ENCODE measurements around the gene SEC24D. TPM values are rescaled to one million over a fixed set of nuclear protein-coding genes. Genes with fewer than 3 reads are reported as not detected.
"Not testable (repeated sequence)": the region's sequence is repeated elsewhere in the genome, so short reads cannot be mapped to it uniquely, and the experiment has no call there.

The SEC24D gene
- total RNA-seq, 5 donors from 2014 or later (not counting 1 experiment from before 2014, with no cell fraction given), result 17.0 to 32.3 (median 21.7) TPM

DNA sequence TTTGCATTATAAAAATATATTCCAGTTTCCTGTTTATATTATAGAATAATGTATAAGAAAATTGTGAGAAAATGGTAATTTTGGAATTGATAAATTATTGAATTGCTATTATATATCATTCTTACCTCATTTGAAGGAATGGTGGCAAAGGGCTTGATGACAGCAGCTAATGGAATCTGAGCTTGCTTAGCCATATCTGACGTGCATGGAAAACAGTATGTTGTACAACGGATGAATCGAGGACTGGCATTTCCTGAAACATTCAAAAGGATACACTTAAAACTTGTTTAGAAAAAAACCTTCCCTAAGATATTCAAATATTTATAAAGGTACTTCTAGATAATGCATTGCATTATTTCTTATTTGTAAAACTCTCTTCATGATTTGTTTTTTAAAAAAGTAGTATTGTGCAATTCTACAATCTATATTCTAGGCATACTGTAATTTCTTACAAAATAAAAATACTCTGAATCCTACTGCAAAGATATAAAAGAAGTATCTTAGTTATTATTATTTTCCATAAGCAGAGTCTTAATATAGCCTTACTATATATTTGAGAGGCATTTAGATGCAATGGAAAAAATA lies 38.3 kb downstream of the SEC24D start:
- peaks cover 5 to 46% of the 10 kb centered on the region in 2 donors for H3K36me3 ChIP-seq (ENCODE audit: control insufficient read depth in 2 of 2, extremely low read depth in 1 of 2, insufficient read depth in 1 of 2, low read length in 1 of 2)
- Mint-ChIP-seq H3K27ac (no peak overlapping the region), H3K36me3 (peaks cover 57% of the 10 kb centered on the region), H3K4me3 (no peak overlapping the region), H3K4me1 (no peaks in the 10 kb centered on the region), H3K27me3 (no peaks in the 10 kb centered on the region), H3K9me3 (no peaks in the 10 kb centered on the region)
- H3K4me1 ChIP-seq (ENCODE audit: control insufficient read depth in 1 of 2, extremely low read depth in 1 of 2, insufficient read depth in 2 of 2, low read length in 2 of 2), result no peaks in the 10 kb centered on the region
- no peak overlapping the region for H3K27ac ChIP-seq (ENCODE audit: low read length)
- H3K9me3 ChIP-seq, result no peaks in the 10 kb centered on the region
- ChIA-PET POLR2A (no interaction called here), CTCF (interaction anchor here in 1 of 2 donors (1.0 kb wide), 1 partner anchor 56 kb away, joined by 3 read pairs; no protein-coding TSS in a partner anchor)
- H3K27me3 ChIP-seq (replicated peaks in 1 of 2; ENCODE audit: control insufficient read depth in 2 of 2, extremely low read depth in 1 of 2, insufficient read depth in 2 of 2, low read length in 1 of 2), result no peaks in the 10 kb centered on the region
- no peak overlapping the region for H3K4me3 ChIP-seq (ENCODE audit: control insufficient read depth in 1 of 2, extremely low read depth in 1 of 2, low read length in 1 of 2)
- no CpG with 5 or more reads among the region's 3 CpGs for WGBS (ENCODE audit: insufficient coverage)
- no peak for ATAC-seq (replicated peaks in 1 of 4)
- DNase-seq, result no peak

DNA sequence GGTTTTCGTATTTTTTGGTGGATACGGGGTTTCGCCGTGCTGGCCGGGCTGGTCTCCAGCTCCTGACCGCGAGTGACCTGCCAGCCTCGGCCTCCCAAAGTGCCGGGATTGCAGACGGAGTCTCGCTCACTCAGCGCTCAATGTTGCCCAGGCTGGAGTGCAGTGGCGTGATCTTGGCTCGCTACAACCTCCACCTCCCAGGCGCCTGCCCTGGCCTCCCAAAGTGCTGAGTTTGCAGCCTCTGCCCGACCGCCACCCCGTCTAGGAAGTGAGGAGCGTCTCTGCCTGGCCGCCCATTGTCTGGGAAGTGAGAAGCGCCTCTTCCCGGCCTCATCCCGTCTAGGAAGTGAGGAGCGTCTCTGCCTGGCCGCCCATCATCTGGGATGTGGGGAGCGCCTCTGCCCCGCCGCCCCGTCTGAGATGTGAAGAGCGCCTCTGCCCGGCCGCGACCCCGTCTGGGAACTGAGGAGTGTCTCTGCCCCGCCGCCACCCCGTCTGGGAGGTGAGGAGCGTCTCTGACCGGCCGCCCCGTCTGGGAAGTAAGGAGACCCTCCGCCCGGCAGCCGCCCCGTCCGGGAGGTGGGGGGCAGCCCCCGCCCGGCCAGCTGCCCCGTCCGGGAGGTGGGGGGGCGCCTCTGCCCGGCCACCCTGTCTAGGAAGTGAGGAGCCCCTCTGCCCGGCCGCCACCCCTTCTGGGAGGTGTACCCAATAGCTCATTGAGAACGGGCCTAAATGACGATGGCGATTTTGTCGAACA lies 44.1 kb downstream of the SEC24D start:
- H3K36me3 ChIP-seq (ENCODE audit: control insufficient read depth in 2 of 2, extremely low read depth in 1 of 2, insufficient read depth in 1 of 2, low read length in 1 of 2), result peaks cover 0 to 14% of the 10 kb centered on the region in 2 donors
- WGBS (ENCODE audit: insufficient coverage), result 90% methylated on average over 26 of the region's 58 CpGs
- ATAC-seq (replicated peaks in 1 of 4); H3K27me3 ChIP-seq (replicated peaks in 1 of 2; ENCODE audit: control insufficient read depth in 2 of 2, extremely low read depth in 1 of 2, insufficient read depth in 2 of 2, low read length in 1 of 2); POLR2A ChIA-PET; H3K27ac Mint-ChIP-seq; H3K4me3 Mint-ChIP-seq; H3K27ac ChIP-seq (ENCODE audit: low read length); H3K9me3 ChIP-seq; H3K4me1 ChIP-seq (ENCODE audit: control insufficient read depth in 1 of 2, extremely low read depth in 1 of 2, insufficient read depth in 2 of 2, low read length in 2 of 2); H3K9me3 Mint-ChIP-seq; H3K27me3 Mint-ChIP-seq; H3K4me1 Mint-ChIP-seq; CTCF ChIA-PET; DNase-seq; H3K4me3 ChIP-seq (ENCODE audit: control insufficient read depth in 1 of 2, extremely low read depth in 1 of 2, low read length in 1 of 2): not testable (repeated sequence)
- H3K36me3 Mint-ChIP-seq, result peaks cover 35% of the 10 kb centered on the region

DNA sequence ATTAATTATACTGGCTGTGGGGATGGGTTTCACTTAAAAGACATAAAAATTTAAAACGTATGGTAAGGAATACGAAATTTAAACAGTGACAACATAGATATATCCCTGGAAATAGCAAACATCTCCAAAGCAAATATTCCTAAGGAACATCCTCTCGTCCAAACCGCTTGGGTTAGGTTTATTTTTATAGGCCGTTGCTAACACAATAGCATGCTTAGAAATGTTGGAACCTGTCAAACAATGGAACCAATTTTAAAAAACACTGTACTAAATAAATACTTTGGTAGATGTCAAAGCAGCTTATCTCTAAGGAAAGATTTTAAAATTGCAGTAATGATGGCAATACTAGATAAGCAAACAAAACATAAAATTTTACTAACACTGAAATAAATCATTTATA lies 45.4 kb downstream of the SEC24D start:
- no peaks in the 10 kb centered on the region for H3K27me3 Mint-ChIP-seq
- CTCF ChIA-PET, result no interaction called here
- no peak overlapping the region for H3K4me3 Mint-ChIP-seq
- ATAC-seq (replicated peaks in 1 of 4) (no peak), DNase-seq (no peak)
- H3K27ac Mint-ChIP-seq, result no peak overlapping the region
- H3K4me3 ChIP-seq (ENCODE audit: control insufficient read depth in 1 of 2, extremely low read depth in 1 of 2, low read length in 1 of 2), result no peak overlapping the region
- H3K4me1 ChIP-seq (ENCODE audit: control insufficient read depth in 1 of 2, extremely low read depth in 1 of 2, insufficient read depth in 2 of 2, low read length in 2 of 2), result no peaks in the 10 kb centered on the region
- H3K27ac ChIP-seq (ENCODE audit: low read length), result no peak overlapping the region
- peaks cover 0 to 2% of the 10 kb centered on the region in 2 donors for H3K36me3 ChIP-seq (ENCODE audit: control insufficient read depth in 2 of 2, extremely low read depth in 1 of 2, insufficient read depth in 1 of 2, low read length in 1 of 2)
- no peaks in the 10 kb centered on the region for H3K9me3 ChIP-seq
- no peaks in the 10 kb centered on the region for H3K9me3 Mint-ChIP-seq
- H3K27me3 ChIP-seq (replicated peaks in 1 of 2; ENCODE audit: control insufficient read depth in 2 of 2, extremely low read depth in 1 of 2, insufficient read depth in 2 of 2, low read length in 1 of 2), result no peaks in the 10 kb centered on the region
- H3K4me1 Mint-ChIP-seq, result no peaks in the 10 kb centered on the region
- POLR2A ChIA-PET, result interaction anchor here in 1 of 2 donors (0.6 kb wide), 1 partner anchor 16 kb away, joined by 3 read pairs; no protein-coding TSS in a partner anchor
- peaks cover 26% of the 10 kb centered on the region for H3K36me3 Mint-ChIP-seq
- no CpG with 5 or more reads among the region's 5 CpGs for WGBS (ENCODE audit: insufficient coverage)

DNA sequence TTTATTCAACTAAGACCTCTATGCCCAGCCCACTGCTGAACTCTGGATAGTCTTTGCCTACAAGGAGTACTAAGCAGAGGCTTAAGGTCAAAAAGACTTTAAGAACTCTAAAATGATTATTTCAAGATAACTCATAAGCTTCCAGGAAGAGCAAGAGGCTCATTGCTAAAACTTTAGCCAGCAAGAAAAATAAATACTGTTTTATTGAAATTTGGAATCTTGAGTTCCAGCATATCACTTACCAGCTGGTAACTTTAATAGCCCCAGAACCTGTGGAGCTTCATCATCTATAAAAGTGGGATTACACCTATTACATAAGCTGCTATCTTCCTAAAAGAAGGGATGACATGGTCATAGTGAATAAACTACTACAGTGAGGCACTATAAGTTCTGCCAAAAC lies 47.0 kb downstream of the SEC24D start:
- peaks cover 0 to 3% of the 10 kb centered on the region in 2 donors for H3K36me3 ChIP-seq (ENCODE audit: control insufficient read depth in 2 of 2, extremely low read depth in 1 of 2, insufficient read depth in 1 of 2, low read length in 1 of 2)
- peaks cover 22% of the 10 kb centered on the region for H3K36me3 Mint-ChIP-seq
- POLR2A ChIA-PET, result interaction anchor here in 1 of 2 donors (0.6 kb wide), 1 partner anchor 91 kb away, joined by 6 read pairs; no protein-coding TSS in a partner anchor

DNA sequence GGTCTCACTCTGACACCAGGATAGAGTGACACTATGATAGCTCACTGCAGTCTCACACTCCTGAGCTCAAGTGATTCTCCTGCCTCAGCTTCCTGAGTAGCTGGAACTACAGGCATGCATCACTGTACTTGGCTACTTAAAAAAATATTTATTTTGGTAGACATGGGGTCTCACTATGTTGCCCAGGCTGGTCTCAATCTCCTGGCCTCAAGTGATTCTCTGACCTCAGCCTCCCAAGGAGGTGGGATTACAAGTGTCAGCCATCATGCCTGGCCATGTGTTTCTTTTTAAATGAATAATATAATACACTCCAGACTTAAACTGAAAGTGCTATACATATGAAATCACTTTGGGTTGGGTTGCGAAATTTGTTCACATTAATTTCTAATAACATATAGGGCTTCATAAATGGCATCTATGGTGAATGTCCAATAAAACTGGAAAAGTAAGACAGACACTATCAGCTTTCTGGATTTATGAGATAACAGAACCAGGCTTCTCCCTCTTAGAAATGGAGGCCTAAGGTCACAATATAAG lies 48.0 kb downstream of the SEC24D start:
- Histone ChIP-seq H3K9me3 (no peaks in the 10 kb centered on the region), H3K4me3 (ENCODE audit: control insufficient read depth in 1 of 2, extremely low read depth in 1 of 2, low read length in 1 of 2) (no peak overlapping the region), H3K27me3 (replicated peaks in 1 of 2; ENCODE audit: control insufficient read depth in 2 of 2, extremely low read depth in 1 of 2, insufficient read depth in 2 of 2, low read length in 1 of 2) (no peaks in the 10 kb centered on the region), H3K36me3 (ENCODE audit: control insufficient read depth in 2 of 2, extremely low read depth in 1 of 2, insufficient read depth in 1 of 2, low read length in 1 of 2) (peaks cover 0 to 4% of the 10 kb centered on the region in 2 donors), H3K4me1 (ENCODE audit: control insufficient read depth in 1 of 2, extremely low read depth in 1 of 2, insufficient read depth in 2 of 2, low read length in 2 of 2) (no peaks in the 10 kb centered on the region), H3K27ac (ENCODE audit: low read length) (no peak overlapping the region)
- H3K36me3 Mint-ChIP-seq, result peaks cover 23% of the 10 kb centered on the region
- no peak overlapping the region for H3K4me3 Mint-ChIP-seq
- no peaks in the 10 kb centered on the region for H3K27me3 Mint-ChIP-seq
- DNase-seq, result no peak
- CTCF ChIA-PET, result no interaction called here
- POLR2A ChIA-PET, result no interaction called here
- H3K4me1 Mint-ChIP-seq, result no peaks in the 10 kb centered on the region
- no CpG with 5 or more reads among the region's 1 CpG for WGBS (ENCODE audit: insufficient coverage)
- H3K27ac Mint-ChIP-seq, result no peak overlapping the region
- H3K9me3 Mint-ChIP-seq, result no peaks in the 10 kb centered on the region
- no peak for ATAC-seq (replicated peaks in 1 of 4)

More for the DNA sequence above, 47.0 kb downstream of the SEC24D start:
- ATAC-seq (replicated peaks in 1 of 4) (no peak), DNase-seq (no peak)
- H3K4me3 ChIP-seq (ENCODE audit: control insufficient read depth in 1 of 2, extremely low read depth in 1 of 2, low read length in 1 of 2), result no peak overlapping the region
- H3K4me1 ChIP-seq (ENCODE audit: control insufficient read depth in 1 of 2, extremely low read depth in 1 of 2, insufficient read depth in 2 of 2, low read length in 2 of 2), result no peaks in the 10 kb centered on the region
- no peaks in the 10 kb centered on the region for H3K4me1 Mint-ChIP-seq
- no peak overlapping the region for H3K27ac ChIP-seq (ENCODE audit: low read length)
- H3K9me3 Mint-ChIP-seq, result no peaks in the 10 kb centered on the region
- H3K27ac Mint-ChIP-seq, result no peak overlapping the region
- no peaks in the 10 kb centered on the region for H3K27me3 ChIP-seq (replicated peaks in 1 of 2; ENCODE audit: control insufficient read depth in 2 of 2, extremely low read depth in 1 of 2, insufficient read depth in 2 of 2, low read length in 1 of 2)
- H3K27me3 Mint-ChIP-seq, result no peaks in the 10 kb centered on the region
- no peak overlapping the region for H3K4me3 Mint-ChIP-seq
- no peaks in the 10 kb centered on the region for H3K9me3 ChIP-seq
- CTCF ChIA-PET, result interaction anchor here in 1 of 2 donors (1.1 kb wide), 1 partner anchor 76 kb away, joined by 3 read pairs; no protein-coding TSS in a partner anchor

DNA sequence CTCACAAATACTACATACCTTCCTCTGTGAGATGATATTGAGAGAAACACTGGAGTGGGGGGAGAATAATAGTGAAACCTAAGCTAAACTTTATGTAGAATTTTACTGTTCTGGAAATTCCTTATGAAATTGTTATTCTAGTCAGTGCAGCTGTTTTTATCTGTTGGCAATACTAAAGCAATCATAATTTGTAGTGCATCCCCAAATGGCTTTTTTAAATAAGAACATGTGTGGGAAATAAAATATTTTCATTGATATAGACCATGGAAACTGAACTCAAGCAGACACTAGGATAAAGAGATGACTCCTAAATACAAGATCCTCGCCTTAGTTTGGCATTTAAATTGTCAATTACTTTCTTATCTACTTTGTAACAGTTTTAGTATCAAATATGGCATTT lies 51.1 kb downstream of the SEC24D start:
- CTCF ChIA-PET, result no interaction called here

More for the DNA sequence above, 51.1 kb downstream of the SEC24D start:
- no peaks in the 10 kb centered on the region for H3K4me1 ChIP-seq (ENCODE audit: control insufficient read depth in 1 of 2, extremely low read depth in 1 of 2, insufficient read depth in 2 of 2, low read length in 2 of 2)
- no peak for DNase-seq
- H3K9me3 ChIP-seq, result no peaks in the 10 kb centered on the region
- ATAC-seq (replicated peaks in 1 of 4), result no peak
- H3K27me3 ChIP-seq (replicated peaks in 1 of 2; ENCODE audit: control insufficient read depth in 2 of 2, extremely low read depth in 1 of 2, insufficient read depth in 2 of 2, low read length in 1 of 2), result no peaks in the 10 kb centered on the region
- WGBS (ENCODE audit: insufficient coverage), result no CpG with 5 or more reads among the region's 1 CpG
- no peaks in the 10 kb centered on the region for H3K4me1 Mint-ChIP-seq
- no peaks in the 10 kb centered on the region for H3K27me3 Mint-ChIP-seq
- no peak overlapping the region for H3K4me3 Mint-ChIP-seq
- no peak overlapping the region for H3K27ac Mint-ChIP-seq
- H3K27ac ChIP-seq (ENCODE audit: low read length), result no peak overlapping the region
- POLR2A ChIA-PET, result interaction anchor here in 1 of 2 donors (0.6 kb wide), 1 partner anchor 12 kb away, joined by 3 read pairs; no protein-coding TSS in a partner anchor
- H3K4me3 ChIP-seq (ENCODE audit: control insufficient read depth in 1 of 2, extremely low read depth in 1 of 2, low read length in 1 of 2), result no peak overlapping the region
- no peaks in the 10 kb centered on the region for H3K9me3 Mint-ChIP-seq
- peaks cover 32% of the 10 kb centered on the region for H3K36me3 Mint-ChIP-seq
- H3K36me3 ChIP-seq (ENCODE audit: control insufficient read depth in 2 of 2, extremely low read depth in 1 of 2, insufficient read depth in 1 of 2, low read length in 1 of 2), result peaks cover 0 to 4% of the 10 kb centered on the region in 2 donors

Data from T-cell (primary cell).